ENCODE results near the gene COL11A2.

DNA sequence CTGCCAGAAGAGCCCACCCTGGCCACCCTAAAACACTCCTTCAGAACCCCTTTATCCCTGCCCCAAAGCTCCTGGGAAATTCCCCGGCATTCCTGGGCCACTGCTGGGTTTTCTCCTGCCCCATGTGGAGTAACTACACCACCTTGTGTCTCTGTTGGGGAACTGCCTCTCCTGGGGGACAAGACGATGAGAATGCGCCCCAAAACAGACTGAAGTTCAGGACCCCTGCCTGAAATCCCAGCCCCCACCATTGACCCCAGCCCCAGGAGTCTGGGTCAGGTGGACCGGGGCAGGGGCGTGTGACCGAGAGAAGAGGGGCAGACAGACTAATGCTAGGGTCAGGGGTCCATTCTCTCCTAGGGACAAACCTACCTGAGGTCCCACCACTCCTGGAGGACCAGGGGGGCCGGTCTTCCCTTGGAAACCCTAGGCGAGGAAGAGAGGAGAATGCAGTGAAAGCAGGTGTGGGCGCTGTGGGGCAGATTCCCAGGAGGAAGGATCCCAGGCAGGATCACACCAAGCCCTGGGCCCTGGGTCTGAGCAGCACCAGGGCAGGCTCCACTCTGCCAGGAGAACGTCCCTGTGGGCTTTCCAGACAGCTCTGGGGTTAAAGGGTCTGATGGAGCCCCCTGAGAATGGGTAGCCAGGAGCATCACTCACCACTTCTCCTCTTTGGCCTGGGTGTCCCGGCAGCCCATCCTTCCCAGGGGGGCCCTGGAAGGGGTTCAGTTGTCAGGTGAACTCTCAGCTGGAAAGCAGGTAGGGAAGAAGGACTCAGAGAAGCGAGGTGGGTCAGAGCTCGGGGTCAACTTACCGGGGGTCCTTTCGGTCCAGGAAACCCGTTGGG, 19.4 kb downstream of the COL11A2 start:
- TF ChIP-seq EZH2 (IDR thresholded peaks at IDR 0.05) (no peak), POLR2AphosphoS5 (IDR thresholded peaks at IDR 0.05; ENCODE audit: borderline replicate concordance, low read depth, low read length) (no peak), FOXP2 (optimal IDR thresholded peaks at IDR 0.05; ENCODE audit: control extremely low read depth, extremely low read length, insufficient read depth) (no peak)

Measured in SK-N-MC (cell line).